Ovary (tissue), 3 donors: Measurements from ENCODE around the gene B2M.

Source experiments
- EP300 ChIP-seq: sonication (generic); formaldehyde crosslinking; IDR thresholded peaks from one replicate; pipeline ENCODE4 v1.6.1; 2017; ENCODE audit warnings: antibody characterized with exemption
- POLR2A ChIP-seq: fragments of 450-650 bp; IDR thresholded peaks from one replicate; pipeline ENCODE4 v1.6.1; 2017; ENCODE audit warnings: antibody characterized with exemption, mild to moderate bottlenecking, moderate library complexity
- TF ChIP-seq, protein P1 (sequence below), 3 donors: fragments of 450-650 bp in 2 of 3; fragments of 200-600 bp in 1 of 3; IDR thresholded peaks; one replicate each; pipeline versions ENCODE4 v1.5.1 to v1.8.0; 2016 to 2022; ENCODE audit warnings: antibody characterized with exemption in 3 of 3, mild to moderate bottlenecking in 1 of 3
- donor health status: DM: no; HTN: no; CAD: no.

- TF ChIP-seq POLR2A (no peak), EP300 (no peak)
- TF ChIP-seq, protein P1, sequence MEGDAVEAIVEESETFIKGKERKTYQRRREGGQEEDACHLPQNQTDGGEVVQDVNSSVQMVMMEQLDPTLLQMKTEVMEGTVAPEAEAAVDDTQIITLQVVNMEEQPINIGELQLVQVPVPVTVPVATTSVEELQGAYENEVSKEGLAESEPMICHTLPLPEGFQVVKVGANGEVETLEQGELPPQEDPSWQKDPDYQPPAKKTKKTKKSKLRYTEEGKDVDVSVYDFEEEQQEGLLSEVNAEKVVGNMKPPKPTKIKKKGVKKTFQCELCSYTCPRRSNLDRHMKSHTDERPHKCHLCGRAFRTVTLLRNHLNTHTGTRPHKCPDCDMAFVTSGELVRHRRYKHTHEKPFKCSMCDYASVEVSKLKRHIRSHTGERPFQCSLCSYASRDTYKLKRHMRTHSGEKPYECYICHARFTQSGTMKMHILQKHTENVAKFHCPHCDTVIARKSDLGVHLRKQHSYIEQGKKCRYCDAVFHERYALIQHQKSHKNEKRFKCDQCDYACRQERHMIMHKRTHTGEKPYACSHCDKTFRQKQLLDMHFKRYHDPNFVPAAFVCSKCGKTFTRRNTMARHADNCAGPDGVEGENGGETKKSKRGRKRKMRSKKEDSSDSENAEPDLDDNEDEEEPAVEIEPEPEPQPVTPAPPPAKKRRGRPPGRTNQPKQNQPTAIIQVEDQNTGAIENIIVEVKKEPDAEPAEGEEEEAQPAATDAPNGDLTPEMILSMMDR (IDR thresholded peaks at IDR 0.05), result no peak
Observed at GRCh38 chr15:44676676-44677075, 34.6 kb upstream of the B2M start.
